Endothelial cell (in vitro differentiated cells): Measurements from ENCODE around the gene RPL23. TPM values are rescaled to one million over a fixed set of nuclear protein-coding genes. Genes with fewer than 3 reads are reported as not detected.

ENCODE experiments used
- DNase-seq: peaks from one replicate; pipeline ENCODE4 v3.0.0; 2021; ENCODE audit warnings: low spot score
- H3K27ac Mint-ChIP-seq: one replicate; pipeline ENCODE4 v1.8.0; 2021; ENCODE audit warnings: mixed read lengths, inconsistent platforms; ENCODE audit not compliant: unreplicated experiment
- H3K27me3 Mint-ChIP-seq: one replicate; pipeline ENCODE4 v1.8.0; 2021; ENCODE audit warnings: mild to moderate bottlenecking, moderate library complexity, mixed read lengths, inconsistent platforms; ENCODE audit not compliant: unreplicated experiment
- H3K36me3 Mint-ChIP-seq: one replicate; pipeline ENCODE4 v1.8.0; 2021; ENCODE audit warnings: mild to moderate bottlenecking, low read depth, mixed read lengths, inconsistent platforms; ENCODE audit not compliant: unreplicated experiment
- H3K4me1 Mint-ChIP-seq: one replicate; pipeline ENCODE4 v1.8.0; 2021; ENCODE audit warnings: mild to moderate bottlenecking, mixed read lengths, inconsistent platforms; ENCODE audit not compliant: unreplicated experiment
- H3K4me3 Mint-ChIP-seq: one replicate; pipeline ENCODE4 v1.8.0; 2021; ENCODE audit warnings: mild to moderate bottlenecking, mixed read lengths, inconsistent platforms; ENCODE audit not compliant: unreplicated experiment
- H3K9me3 Mint-ChIP-seq: one replicate; pipeline ENCODE4 v1.8.0; 2021; ENCODE audit warnings: mixed read lengths, inconsistent platforms; ENCODE audit not compliant: unreplicated experiment
- total RNA-seq: library from RNA; stranded (reverse); fragmentation: NEBNext Ultra II Directional; extraction: Animal tissue kit (Norgen Biotek cat#: 25700); gene quantifications from one replicate; pipeline ENCODE4 v1.2.1, GENCODE V29; 2021; ENCODE audit not compliant: unreplicated experiment
- TF ChIP-seq, protein P1 (sequence below): fragments of 200-600 bp; sonication (generic); IDR thresholded peaks from one replicate; pipeline ENCODE4 v1.5.0; 2021; ENCODE audit warnings: antibody characterized with exemption; ENCODE audit not compliant: unreplicated experiment

RPL23 gene
- total RNA-seq, 1 donor from 2014 or later, result 2,464 TPM

DNA sequence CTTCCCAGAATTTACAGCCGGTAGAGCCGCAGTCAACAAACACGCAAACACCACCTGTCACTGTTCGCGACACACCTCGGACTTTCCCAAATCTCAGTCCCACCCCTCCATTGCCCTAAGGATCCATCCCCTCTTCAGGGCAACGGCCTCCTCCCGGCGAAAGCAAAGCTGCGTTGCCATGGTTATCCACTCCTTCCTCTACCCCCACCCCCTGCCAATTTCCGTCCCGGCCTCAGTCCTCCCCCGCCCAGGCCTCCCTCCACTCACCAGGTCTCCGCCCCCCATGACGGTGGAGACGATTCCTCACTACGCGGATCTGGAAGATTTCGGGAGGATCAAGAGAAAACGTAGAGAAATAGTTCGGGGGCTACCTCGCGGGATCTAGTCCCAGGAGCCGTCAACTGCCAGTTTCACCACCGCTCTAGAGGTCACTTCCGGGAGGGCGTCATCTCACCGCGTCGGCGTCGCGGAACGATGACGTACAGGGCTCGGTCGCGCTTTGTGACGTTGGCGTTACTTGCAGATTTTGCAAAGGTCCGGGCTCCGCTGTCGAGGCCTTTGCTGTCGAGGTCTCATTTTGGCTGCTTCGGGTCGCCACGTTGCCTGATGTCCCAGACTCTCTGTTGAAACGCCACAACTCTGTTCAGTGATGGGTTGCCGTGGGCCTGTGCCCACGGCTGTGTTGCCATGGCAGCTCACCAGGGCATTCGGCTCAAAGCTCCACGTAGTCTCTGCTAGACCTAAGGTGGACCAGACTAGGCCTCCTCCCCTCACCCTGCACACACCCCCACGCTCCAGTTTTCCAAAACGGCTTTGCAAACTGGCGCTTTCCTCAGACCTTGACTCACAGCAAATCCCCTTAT lies 28.4 kb downstream of the RPL23 start, which contains the start of gene CWC25:
TSS of gene CWC25 (minus strand) at position 423 of the 863 bp plus-strand sequence. CDS start at position 285, 138 bp downstream.
- Mint-ChIP-seq H3K4me1 (peaks cover 28% of the 10 kb centered on the region), H3K27me3 (peaks cover 23% of the 10 kb centered on the region), H3K27ac (peak within 1 kb of the TSS; percentile 99), H3K4me3 (peak within 1 kb of the TSS; percentile 95), H3K36me3 (peaks cover 15% of the 10 kb centered on the region), H3K9me3 (no peaks in the 10 kb centered on the region)
- TF ChIP-seq, protein P1, sequence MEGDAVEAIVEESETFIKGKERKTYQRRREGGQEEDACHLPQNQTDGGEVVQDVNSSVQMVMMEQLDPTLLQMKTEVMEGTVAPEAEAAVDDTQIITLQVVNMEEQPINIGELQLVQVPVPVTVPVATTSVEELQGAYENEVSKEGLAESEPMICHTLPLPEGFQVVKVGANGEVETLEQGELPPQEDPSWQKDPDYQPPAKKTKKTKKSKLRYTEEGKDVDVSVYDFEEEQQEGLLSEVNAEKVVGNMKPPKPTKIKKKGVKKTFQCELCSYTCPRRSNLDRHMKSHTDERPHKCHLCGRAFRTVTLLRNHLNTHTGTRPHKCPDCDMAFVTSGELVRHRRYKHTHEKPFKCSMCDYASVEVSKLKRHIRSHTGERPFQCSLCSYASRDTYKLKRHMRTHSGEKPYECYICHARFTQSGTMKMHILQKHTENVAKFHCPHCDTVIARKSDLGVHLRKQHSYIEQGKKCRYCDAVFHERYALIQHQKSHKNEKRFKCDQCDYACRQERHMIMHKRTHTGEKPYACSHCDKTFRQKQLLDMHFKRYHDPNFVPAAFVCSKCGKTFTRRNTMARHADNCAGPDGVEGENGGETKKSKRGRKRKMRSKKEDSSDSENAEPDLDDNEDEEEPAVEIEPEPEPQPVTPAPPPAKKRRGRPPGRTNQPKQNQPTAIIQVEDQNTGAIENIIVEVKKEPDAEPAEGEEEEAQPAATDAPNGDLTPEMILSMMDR, result no peak
- DNase-seq, result peak; percentile 97

DNA sequence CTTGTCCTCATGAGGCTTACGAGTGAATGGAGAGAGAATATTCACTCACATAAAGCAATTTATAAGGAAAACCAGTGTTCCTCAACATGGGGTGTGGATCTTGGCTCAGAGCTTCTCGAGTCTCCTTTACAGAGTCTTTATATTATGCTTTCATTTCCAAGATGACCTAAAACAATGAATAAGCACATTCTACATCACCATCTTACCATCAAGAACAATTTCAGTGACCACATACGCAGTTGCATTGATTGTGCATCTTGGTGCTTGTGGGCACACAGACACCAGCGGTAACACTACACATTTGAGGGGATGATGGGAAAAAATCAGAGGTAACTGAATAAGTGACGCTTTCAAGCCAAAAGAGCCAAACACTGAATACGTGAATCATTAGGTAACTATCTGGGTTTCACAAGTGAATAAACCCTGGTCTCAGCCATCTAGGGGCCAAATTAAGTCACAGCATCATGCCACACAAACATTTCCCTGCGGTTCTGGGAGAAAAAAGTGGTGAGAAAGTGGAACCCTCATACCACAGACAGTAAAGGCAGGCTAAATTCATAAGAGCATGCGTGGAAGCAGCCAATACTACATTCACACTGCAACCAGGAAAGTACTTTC lies 37.8 kb downstream of the RPL23 start:
- Mint-ChIP-seq H3K9me3 (no peaks in the 10 kb centered on the region), H3K4me1 (no peaks in the 10 kb centered on the region), H3K27me3 (peaks cover 2% of the 10 kb centered on the region), H3K36me3 (peaks cover 22% of the 10 kb centered on the region), H3K4me3 (no peak overlapping the region), H3K27ac (peak overlapping the region; percentile 57)
- DNase-seq, result no peak
- TF ChIP-seq, protein P1, result no peak

DNA sequence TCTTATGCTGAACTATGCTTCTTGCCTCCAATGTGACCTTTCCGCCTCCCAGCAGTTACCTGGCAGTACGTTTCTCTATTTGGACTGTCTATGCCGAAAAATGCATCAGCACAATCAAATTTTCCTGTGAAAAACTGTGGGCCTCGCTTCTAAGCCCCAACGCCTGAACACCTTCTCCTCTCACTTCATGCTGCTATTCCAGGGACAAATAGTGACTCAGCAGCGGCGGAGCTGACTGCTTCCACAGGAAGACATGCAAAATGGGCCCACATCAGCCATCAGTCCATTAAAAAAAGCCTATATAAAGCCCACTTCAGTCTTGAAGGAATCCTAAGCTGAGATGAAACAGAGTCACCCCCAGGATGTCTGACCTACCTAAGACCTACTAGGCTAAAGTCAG lies 43.7 kb downstream of the RPL23 start:
- peak overlapping the region; percentile 32 for H3K4me3 Mint-ChIP-seq
- DNase-seq, result no peak
- TF ChIP-seq, protein P1, result no peak
- peaks cover 3% of the 10 kb centered on the region for H3K27me3 Mint-ChIP-seq
- H3K27ac Mint-ChIP-seq, result peak overlapping the region; percentile 57
- no peaks in the 10 kb centered on the region for H3K9me3 Mint-ChIP-seq
- peaks cover 29% of the 10 kb centered on the region for H3K36me3 Mint-ChIP-seq
- no peaks in the 10 kb centered on the region for H3K4me1 Mint-ChIP-seq

DNA sequence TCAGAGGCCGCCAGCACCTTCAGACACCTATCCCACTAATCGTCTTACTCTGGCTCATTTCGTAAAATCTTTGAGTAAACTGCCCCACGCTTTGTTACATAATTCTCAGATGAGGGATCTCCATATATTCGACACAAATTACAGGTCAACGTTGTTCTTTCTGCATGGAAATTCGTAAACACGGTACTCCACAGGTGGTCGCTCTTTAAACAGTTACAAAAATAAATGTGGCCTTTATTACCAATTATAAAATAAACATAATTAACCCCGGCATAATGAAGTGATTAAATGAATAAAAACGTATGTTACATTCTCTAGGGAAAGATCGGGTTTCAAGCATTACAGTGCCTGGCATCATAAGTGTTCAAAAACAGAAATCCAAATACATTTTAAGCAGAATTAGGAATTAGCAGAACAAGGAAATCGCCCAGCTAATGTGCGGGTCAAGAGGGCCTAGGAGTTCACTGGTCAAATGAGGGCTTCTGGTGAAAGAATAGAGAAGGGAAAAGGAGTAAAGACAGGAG lies 53.2 kb downstream of the RPL23 start:
- Mint-ChIP-seq H3K27me3 (peaks cover 7% of the 10 kb centered on the region), H3K4me1 (peaks cover 34% of the 10 kb centered on the region), H3K4me3 (peak overlapping the region; percentile 94), H3K36me3 (peaks cover 39% of the 10 kb centered on the region), H3K27ac (peak overlapping the region; percentile 94), H3K9me3 (no peaks in the 10 kb centered on the region)
- TF ChIP-seq, protein P1, result no peak
- DNase-seq, result no peak
